HG03108 (cell line): ENCODE data around the gene AGAP1.

Experiments
- ATAC-seq: cut with Tn5 transposase; IDR thresholded peaks from one replicate; pipeline ENCODE4 v1.9.1; 2021; ENCODE audit warnings: moderate library complexity; ENCODE audit not compliant: unreplicated experiment

The AGAP1 gene

GRCh38 chr2:235486729-235487128, 7.1 kb upstream of the AGAP1 start:
- no peak for ATAC-seq

GRCh38 chr2:235489897-235490296, 3.9 kb upstream of the AGAP1 start:
- no peak for ATAC-seq

GRCh38 chr2:235492850-235493344, 946 bp upstream of the AGAP1 start:
- ATAC-seq, result no peak

DNA sequence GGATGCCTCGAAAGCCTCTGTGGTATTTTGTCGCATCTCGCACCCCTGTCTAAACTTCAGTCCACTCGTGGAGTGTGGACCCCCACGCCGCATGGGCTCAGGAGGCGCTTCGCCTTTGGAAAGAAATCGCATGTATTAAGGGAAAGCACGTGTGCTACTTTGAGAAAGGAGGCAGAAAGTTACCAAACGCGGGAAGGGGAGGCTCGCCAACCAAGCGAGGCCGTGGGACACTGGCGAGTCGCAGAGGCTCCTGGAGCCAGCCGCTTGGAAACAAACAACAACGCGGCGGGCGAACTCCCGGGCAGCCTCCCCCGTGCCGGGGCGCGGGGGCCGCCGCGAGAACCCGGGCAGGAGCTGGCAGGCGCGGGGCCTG, 455 bp upstream of the AGAP1 start:
- peak; percentile 13 for ATAC-seq

DNA sequence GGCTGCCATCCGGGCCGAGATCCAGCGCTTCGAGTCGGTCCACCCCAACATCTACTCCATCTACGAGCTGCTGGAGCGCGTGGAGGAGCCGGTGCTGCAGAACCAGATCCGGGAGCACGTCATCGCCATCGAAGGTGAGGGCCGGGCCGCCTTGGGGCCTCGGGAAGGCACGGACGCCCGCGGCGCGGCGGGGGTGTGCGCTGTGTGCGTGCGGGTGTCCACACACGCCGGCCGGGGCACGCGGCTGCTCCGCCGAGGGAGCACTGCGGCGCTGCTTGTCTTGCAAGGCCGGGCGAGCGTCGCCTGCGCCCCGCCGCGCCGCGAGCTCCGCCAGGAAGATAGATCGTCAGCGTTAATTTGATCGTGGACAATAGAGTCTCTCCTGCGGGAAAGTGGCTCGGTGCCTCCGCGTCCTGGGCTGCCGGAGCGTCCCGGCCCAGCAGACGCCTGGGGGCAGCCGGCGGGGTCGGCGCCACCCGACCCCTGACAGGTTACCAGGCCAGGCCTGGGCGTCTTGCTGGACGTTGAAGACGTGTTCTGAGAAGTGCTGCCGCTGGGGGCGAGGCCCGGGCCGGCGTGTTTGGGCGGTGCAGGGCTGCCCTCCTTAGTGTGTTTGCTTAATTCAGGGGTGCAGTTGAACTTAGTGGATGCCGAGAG, 1.0 kb downstream of the AGAP1 start:
- ATAC-seq, result no peak

DNA sequence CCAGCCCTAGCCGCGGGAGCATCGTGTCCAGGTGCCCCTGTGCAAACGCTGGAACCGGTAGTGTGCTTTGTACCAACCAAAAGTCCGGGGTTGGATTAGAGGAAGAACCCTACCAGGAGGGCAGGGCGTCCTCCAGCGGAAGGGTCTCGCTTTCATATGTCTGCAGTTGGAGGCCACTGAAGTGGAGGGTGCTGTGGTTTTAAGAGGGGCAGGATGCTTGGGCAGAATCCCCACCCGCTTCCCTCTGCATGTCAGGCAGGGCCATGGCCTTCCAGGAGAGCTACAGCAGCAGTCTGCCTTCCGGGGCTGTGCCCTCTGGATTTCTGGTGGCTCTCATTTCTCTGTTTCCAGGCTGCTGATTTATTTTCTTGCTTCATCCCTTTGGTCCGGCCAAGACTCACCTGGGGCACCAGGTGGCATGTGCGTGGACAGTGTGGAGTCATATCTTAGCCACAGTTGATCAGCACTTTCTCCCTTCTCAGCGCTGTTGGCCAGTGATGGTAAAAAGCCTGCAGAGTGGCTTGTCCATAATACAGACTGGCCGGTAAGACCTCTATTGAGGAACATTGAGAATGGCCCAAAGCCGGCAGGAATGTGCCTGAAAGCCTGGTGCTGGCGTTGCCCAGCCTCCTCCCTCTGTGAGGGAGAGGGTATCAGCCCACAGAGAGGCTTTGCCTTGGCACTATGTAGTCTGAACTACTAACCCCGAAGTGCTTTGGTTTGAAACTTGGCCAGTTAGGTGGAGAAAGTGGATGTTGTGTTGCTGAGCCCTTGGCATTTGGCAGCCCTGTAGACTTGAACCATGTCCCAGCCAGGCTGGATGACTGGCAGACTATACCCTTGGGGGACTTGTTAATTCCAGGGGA, 1.8 kb downstream of the AGAP1 start:
- ATAC-seq, result no peak

- ATAC-seq, result no peak
Measured at GRCh38 chr2:235496239-235496621, 2.4 kb downstream of the AGAP1 start.

GRCh38 chr2:235497096-235497495, 3.3 kb downstream of the AGAP1 start:
- ATAC-seq, result no peak

GRCh38 chr2:235498541-235498940, 4.7 kb downstream of the AGAP1 start:
- no peak for ATAC-seq

- ATAC-seq, result no peak
Measured at GRCh38 chr2:235498946-235499812, 5.3 kb downstream of the AGAP1 start.

DNA sequence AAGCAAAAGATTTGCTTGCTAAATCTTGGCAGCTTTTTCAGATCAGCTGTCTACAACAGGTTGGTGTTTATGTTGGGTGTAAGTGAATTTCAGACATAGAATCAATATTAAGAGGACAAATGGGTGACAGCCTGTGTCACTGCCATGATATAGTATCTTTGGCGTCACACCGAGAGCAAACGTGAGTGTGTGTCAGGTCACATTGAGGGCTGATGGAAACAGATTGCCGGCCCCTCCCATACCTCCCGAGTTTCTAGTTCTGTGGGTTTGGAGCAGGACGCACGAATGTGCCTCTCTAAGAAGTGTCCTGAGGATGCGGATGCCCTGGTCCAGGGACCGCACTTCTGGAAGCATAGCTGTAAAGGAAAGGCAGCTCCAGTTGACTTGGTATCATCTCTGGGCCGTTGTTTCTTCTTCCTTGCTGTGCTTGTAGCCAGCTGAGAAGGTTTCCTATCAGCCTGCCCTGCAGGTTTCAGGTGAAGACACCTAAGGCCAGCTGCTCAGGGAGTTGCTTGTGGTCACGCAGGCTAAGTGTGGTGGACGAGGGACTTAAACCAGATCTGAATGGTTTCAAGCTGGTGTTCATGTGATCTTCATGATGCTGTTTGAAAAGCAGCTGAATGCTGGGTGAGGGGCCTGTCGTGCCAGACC, 6.4 kb downstream of the AGAP1 start:
- no peak for ATAC-seq

GRCh38 chr2:235500761-235501672, 7.2 kb downstream of the AGAP1 start:
- ATAC-seq, result no peak

GRCh38 chr2:235501673-235502031, 7.8 kb downstream of the AGAP1 start:
- no peak for ATAC-seq

GRCh38 chr2:235502336-235502735, 8.5 kb downstream of the AGAP1 start:
- no peak for ATAC-seq

DNA sequence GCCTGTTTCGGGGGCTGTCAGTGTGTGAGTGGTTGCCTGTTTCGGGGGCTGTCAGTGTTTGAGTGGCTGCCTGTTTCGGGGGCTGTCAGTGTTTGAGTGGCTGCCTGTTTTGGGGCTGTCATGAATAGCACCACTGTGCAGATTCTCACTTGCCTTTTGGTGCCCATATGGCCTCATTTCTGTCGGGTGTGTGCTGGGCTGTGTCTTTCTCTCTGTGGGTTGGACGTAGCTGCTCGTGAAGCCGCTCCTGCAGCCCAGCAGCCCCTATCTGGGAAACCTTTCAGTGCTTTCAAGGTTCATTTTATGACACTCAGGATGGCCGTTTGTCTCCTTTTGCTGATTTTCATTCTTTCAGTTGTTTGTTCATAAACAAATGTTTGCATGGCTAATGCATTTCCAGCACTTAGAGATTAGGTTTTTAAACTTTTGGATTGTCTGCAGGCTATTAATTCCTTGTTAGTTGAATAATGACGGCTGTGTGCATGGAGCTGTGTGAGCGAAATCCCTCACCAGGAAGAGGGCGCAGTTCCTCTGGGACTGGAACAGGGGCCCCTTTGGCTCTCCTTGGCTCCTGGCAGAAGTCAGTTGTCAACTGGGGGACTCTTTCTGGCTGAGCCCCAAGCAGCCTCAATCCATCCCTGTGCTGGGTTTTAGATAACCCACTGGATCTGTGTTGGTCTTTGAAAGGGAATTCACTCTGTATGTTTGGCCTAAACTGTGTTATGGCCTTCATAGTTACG, 10.8 kb downstream of the AGAP1 start:
- no peak for ATAC-seq

DNA sequence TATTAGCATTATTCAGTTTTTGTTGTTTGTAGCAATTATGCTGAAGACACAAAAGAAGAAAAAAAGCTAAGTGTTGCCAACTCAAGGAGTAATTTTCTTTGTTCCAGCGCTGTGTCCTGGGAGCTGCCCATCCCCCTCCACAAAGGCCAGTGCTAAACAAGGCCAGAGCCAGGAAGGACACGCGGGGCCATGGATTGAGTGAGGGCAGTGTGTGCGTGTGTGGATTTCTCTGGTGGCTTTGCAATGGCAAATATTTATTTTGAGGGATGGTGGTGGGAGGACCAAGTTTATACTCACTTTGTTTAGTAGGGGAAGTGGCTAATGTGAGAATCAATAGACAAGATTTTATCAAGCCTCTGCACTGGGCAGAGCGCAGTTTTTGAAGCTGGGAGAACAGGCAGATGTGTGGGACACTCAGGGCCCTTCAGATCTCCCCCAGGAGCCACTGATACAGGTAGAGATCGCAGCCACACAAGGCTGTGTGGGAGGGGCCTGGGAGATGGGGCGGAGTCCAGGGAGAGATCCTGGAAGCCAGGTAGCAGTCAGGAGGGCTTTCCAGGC, 11.4 kb downstream of the AGAP1 start:
- ATAC-seq, result no peak

DNA sequence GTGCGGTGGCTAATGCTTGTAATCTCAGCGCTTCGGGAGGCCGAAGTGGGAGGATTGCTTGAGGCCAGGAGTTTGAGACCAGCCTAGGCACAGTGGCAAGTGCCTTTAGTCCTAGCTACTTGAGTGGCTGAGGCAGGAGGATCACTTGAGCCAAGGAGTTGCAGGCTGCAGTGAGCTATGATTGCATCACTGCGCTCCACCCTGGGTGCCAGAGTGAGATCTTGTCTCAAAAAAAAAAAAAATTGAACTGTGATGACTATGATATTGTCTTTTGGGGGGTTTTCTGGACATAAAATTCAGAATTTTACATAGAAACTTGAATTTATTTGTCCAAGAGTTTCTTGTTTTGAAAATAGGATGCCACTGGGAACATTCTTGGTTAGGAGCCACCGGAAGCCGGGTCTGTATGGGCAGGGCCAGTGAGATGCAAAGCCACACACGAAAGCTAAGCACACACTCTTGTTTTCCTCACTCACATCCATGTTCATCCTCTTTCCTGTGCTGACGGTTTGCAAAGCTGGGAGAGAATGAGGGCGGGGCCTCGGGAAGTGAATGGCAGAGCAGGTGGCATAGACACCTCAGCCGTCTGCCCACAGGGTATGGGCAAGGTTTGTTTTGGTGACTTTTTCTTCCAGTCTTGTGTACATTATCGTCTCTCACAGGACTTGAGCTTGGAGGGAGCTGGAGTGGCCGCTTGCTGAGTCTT, 12.6 kb downstream of the AGAP1 start:
- ATAC-seq, result no peak

GRCh38 chr2:235506997-235507615, 13.3 kb downstream of the AGAP1 start:
- ATAC-seq, result no peak
